HFF-Myc (cell line): ENCODE measurements around the gene LRRC37A3.
"Not testable (repeated sequence)": the region's sequence is repeated elsewhere in the genome, so short reads cannot be mapped to it uniquely, and the experiment has no call there.

Experiments used
- DNase-seq: peaks from one replicate; pipeline ENCODE4 v3.0.0-alpha.2; 2011; ENCODE audit warnings: low read depth; ENCODE audit errors: extremely low read depth
- H3K4me3 ChIP-seq: replicated peaks from 2 replicates; pipeline ENCODE4 v1.5.1; 2011; ENCODE audit warnings: low read depth, mild to moderate bottlenecking, control low read depth, low read length
- CTCF ChIP-seq: IDR thresholded peaks from 2 replicates; pipeline ENCODE4 v1.5.1; 2012; ENCODE audit warnings: mild to moderate bottlenecking, low read depth, low read length, control low read depth; ENCODE audit errors: missing control alignments

The LRRC37A3 gene

GRCh38 chr17:64936117-64936516 lies 16.8 kb upstream of the LRRC37A3 start:
- TF ChIP-seq CTCF = no peak
- DNase-seq = no peak
- H3K4me3 ChIP-seq = no peak overlapping the region

GRCh38 chr17:64934284-64934778 lies 15.1 kb upstream of the LRRC37A3 start:
- H3K4me3 ChIP-seq, DNase-seq: not testable (repeated sequence)

- DNase-seq, H3K4me3 ChIP-seq: not testable (repeated sequence)
Measured at GRCh38 chr17:64932850-64933249, 13.6 kb upstream of the LRRC37A3 start.

GRCh38 chr17:64930374-64930773 lies 11.1 kb upstream of the LRRC37A3 start:
- not testable (repeated sequence) for DNase-seq, H3K4me3 ChIP-seq

GRCh38 chr17:64929419-64930209 lies 10.3 kb upstream of the LRRC37A3 start:
- not testable (repeated sequence) for DNase-seq

GRCh38 chr17:64928701-64929100 lies 9.4 kb upstream of the LRRC37A3 start:
- not testable (repeated sequence) for H3K4me3 ChIP-seq, DNase-seq

More at GRCh38 chr17:64929419-64930209, 10.3 kb upstream of the LRRC37A3 start:
- not testable (repeated sequence) for H3K4me3 ChIP-seq

- DNase-seq = peak; percentile 61
- H3K4me3 ChIP-seq = not testable (repeated sequence)
- TF ChIP-seq CTCF = peak; percentile 31
Measured at GRCh38 chr17:64927444-64927843, 8.2 kb upstream of the LRRC37A3 start.

- H3K4me3 ChIP-seq, DNase-seq: not testable (repeated sequence)
Measured at GRCh38 chr17:64926430-64926829, 7.2 kb upstream of the LRRC37A3 start.

- not testable (repeated sequence) for H3K4me3 ChIP-seq, DNase-seq
Measured at GRCh38 chr17:64925244-64925643, 6.0 kb upstream of the LRRC37A3 start.

GRCh38 chr17:64923051-64923568 lies 3.8 kb upstream of the LRRC37A3 start:
- not testable (repeated sequence) for DNase-seq, H3K4me3 ChIP-seq

- TF ChIP-seq CTCF = no peak
- no peak overlapping the region for H3K4me3 ChIP-seq
- DNase-seq = no peak
Measured at GRCh38 chr17:64920419-64921172, 1.3 kb upstream of the LRRC37A3 start.
